ENCODE measurements around the gene DNAJB6.

The DNAJB6 gene

GRCh38 chr7:157464111-157464970, 127.5 kb downstream of the DNAJB6 start:
- DNase-seq (ENCODE audit: extremely low read depth, low read depth), result no peak
- no peak overlapping the region for H3K4me3 ChIP-seq (replicated peaks; ENCODE audit: low read depth, low read length)
- no peak for TF ChIP-seq CTCF (IDR thresholded peaks at IDR 0.05; ENCODE audit: low read depth, low read length, missing control alignments)

GRCh38 chr7:157464971-157465886, 128.4 kb downstream of the DNAJB6 start:
- TF ChIP-seq CTCF (IDR thresholded peaks at IDR 0.05; ENCODE audit: low read depth, low read length, missing control alignments), result no peak
- H3K4me3 ChIP-seq (replicated peaks; ENCODE audit: low read depth, low read length), result no peak overlapping the region
- DNase-seq (ENCODE audit: extremely low read depth, low read depth), result no peak

- no peak for DNase-seq (ENCODE audit: extremely low read depth, low read depth)
- no peak for TF ChIP-seq CTCF (IDR thresholded peaks at IDR 0.05; ENCODE audit: low read depth, low read length, missing control alignments)
- H3K4me3 ChIP-seq (replicated peaks; ENCODE audit: low read depth, low read length), result no peak overlapping the region
Observed at GRCh38 chr7:157465891-157466866, 129.4 kb downstream of the DNAJB6 start.

DNA sequence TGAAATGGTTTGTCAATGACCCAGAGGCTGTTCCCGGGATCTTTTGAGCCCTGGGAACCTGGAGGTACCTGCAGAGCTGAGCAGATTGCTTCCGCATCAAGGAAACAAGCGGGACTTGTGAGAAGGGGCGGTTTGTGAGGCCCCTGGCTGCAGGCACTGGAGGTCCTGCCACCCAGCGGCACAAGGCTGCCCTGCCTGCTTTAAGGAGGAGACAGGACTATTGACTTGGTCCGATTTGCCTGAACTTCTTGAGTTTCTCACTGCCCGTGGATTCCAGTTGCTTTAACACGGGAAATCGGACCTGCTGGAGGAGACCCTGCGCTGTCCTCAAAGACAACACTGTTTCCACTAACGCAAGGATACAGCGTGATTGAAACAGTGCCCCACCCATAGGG, 130.1 kb downstream of the DNAJB6 start:
- TF ChIP-seq CTCF (IDR thresholded peaks at IDR 0.05; ENCODE audit: low read depth, low read length, missing control alignments), result no peak
- no peak overlapping the region for H3K4me3 ChIP-seq (replicated peaks; ENCODE audit: low read depth, low read length)
- no peak for DNase-seq (ENCODE audit: extremely low read depth, low read depth)

Measured in HFF-Myc (cell line).